H1 (cell line): ENCODE data around the gene TADA3. TPM values are rescaled to one million over a fixed set of nuclear protein-coding genes. Genes with fewer than 3 reads are reported as not detected.

Source experiments
- CTCF ChIA-PET: fragments of 300-600 bp; sonication (Branson Sonifier 250); formaldehyde crosslinking; loops from one replicate; lab custom pipeline; 2021; ENCODE audit not compliant: partially characterized antibody; lab: Charles Lee
- POLR2A ChIA-PET: fragments of 300-600 bp; sonication (Branson Sonifier 250); formaldehyde crosslinking; loops from one replicate; lab custom pipeline; 2021; ENCODE audit warnings: inconsistent platforms; ENCODE audit not compliant: partially characterized antibody; lab: Charles Lee
- DNase-seq, 2 experiments: peaks; one replicate each; pipeline versions ENCODE4 v3.0.0 to v3.0.0-alpha.2; 2010 to 2022; ENCODE audit warnings: low spot score in 2 of 2, low read depth in 1 of 2, mixed read lengths in 1 of 2
- FAIRE-seq: peaks from 2 replicates; lab custom pipeline; 2011; peaks lifted over from hg19 to GRCh38; lab: Jason Lieb, UNC
- H2AFZ ChIP-seq: 2 replicates; pipeline ENCODE4 v1.8.1; 2012; ENCODE audit warnings: low read length, inconsistent platforms
- H2AK5ac ChIP-seq: 2 replicates; pipeline ENCODE4 v1.6.1; 2013; ENCODE audit warnings: low read depth, low read length
- H2BK120ac ChIP-seq: replicated peaks from 2 replicates; pipeline ENCODE3; 2013; ENCODE audit warnings: low read depth, low read length, inconsistent platforms
- H2BK12ac ChIP-seq: 2 replicates; pipeline ENCODE4 v1.6.1; 2013; ENCODE audit warnings: low read depth, low read length
- H2BK15ac ChIP-seq: 2 replicates; pipeline ENCODE4 v1.6.1; 2013; ENCODE audit warnings: low read length
- H2BK20ac ChIP-seq: 2 replicates; pipeline ENCODE4 v1.6.1; 2013; ENCODE audit warnings: low read length
- H2BK5ac ChIP-seq: 2 replicates; pipeline ENCODE4 v1.6.1; 2013; ENCODE audit warnings: low read depth, low read length
- H3K14ac ChIP-seq: 2 replicates; pipeline ENCODE4 v1.6.1; 2013; ENCODE audit warnings: inconsistent platforms; ENCODE audit not compliant: insufficient read length
- H3K18ac ChIP-seq: 2 replicates; pipeline ENCODE4 v1.6.1; 2013; ENCODE audit warnings: low read length; ENCODE audit errors: extremely low read depth
- H3K23ac ChIP-seq: 2 replicates; pipeline ENCODE4 v1.6.1; 2013; ENCODE audit warnings: inconsistent platforms; ENCODE audit not compliant: insufficient read length
- H3K23me2 ChIP-seq: 2 replicates; pipeline ENCODE4 v1.6.1; 2013; ENCODE audit warnings: low read depth, low read length
- H3K27ac ChIP-seq: 2 replicates; pipeline ENCODE4 v1.6.1; 2011; ENCODE audit warnings: low read depth, low read length, inconsistent platforms
- H3K27me3 ChIP-seq, 4 experiments: replicated peaks in 1 of 4; 1 replicate in 1 of 4; 2 replicates in 3 of 4; pipeline versions ENCODE4 v1.6.1 to v1.8.1; 2011 to 2013; ENCODE audit warnings: low read length in 3 of 4, mild to moderate bottlenecking in 3 of 4, inconsistent platforms in 2 of 4, mixed read lengths in 2 of 4, moderate library complexity in 1 of 4; ENCODE audit not compliant: control insufficient read depth in 3 of 4, insufficient read depth in 3 of 4; ENCODE audit errors: extremely low read depth in 1 of 4
- H3K36me3 ChIP-seq, 4 experiments: 2 replicates each; pipeline versions ENCODE4 v1.6.1 to v1.8.1; 2011 to 2013; ENCODE audit warnings: mild to moderate bottlenecking in 4 of 4, low read length in 3 of 4, moderate library complexity in 2 of 4, control low read depth in 1 of 4, inconsistent platforms in 1 of 4; ENCODE audit not compliant: insufficient read depth in 4 of 4, control insufficient read depth in 2 of 4
- H3K4ac ChIP-seq: replicated peaks from 2 replicates; pipeline ENCODE3; 2013; ENCODE audit warnings: low read length, low read depth, mixed read lengths, inconsistent platforms; ENCODE audit not compliant: insufficient read length
- H3K4me1 ChIP-seq, 4 experiments: replicated peaks in 1 of 4; 1 replicate in 1 of 4; 2 replicates in 3 of 4; pipeline versions ENCODE4 v1.6.1 to v1.8.1; 2011 to 2013; ENCODE audit warnings: low read length in 3 of 4, inconsistent platforms in 2 of 4, mixed read lengths in 1 of 4; ENCODE audit not compliant: insufficient read depth in 4 of 4, control insufficient read depth in 3 of 4
- H3K4me2 ChIP-seq, 2 experiments: 2 replicates each; pipeline versions ENCODE4 v1.6.1 to v1.8.1; 2011 to 2013; ENCODE audit warnings: low read depth in 2 of 2, low read length in 2 of 2, control low read depth in 1 of 2, inconsistent platforms in 1 of 2, mild to moderate bottlenecking in 1 of 2; ENCODE audit not compliant: insufficient read depth in 1 of 2
- H3K4me3 ChIP-seq, 4 experiments: fragments of 200-600, 300-600 bp in 1 of 4; sonication (generic), shearing (Covaris generic), sonication (Bioruptor Twin) in 1 of 4; 2 replicates each; pipeline versions ENCODE4 v1.5.1 to v1.8.1; 2011 to 2016; ENCODE audit warnings: low read length in 4 of 4, low read depth in 3 of 4, control low read depth in 2 of 4, inconsistent platforms in 2 of 4, mild to moderate bottlenecking in 2 of 4, mixed read lengths in 1 of 4, moderate library complexity in 1 of 4; ENCODE audit not compliant: insufficient read depth in 2 of 4; ENCODE audit errors: extremely low read depth in 1 of 4
- H3K56ac ChIP-seq: replicated peaks from 2 replicates; pipeline ENCODE3; 2013; ENCODE audit warnings: low read depth, mild to moderate bottlenecking, mixed read lengths, low read length, inconsistent platforms; ENCODE audit not compliant: insufficient read length
- H3K79me1 ChIP-seq: 2 replicates; pipeline ENCODE4 v1.6.1; 2013; ENCODE audit warnings: low read depth, low read length, control low read depth
- H3K79me2 ChIP-seq, 2 experiments: 2 replicates each; pipeline versions ENCODE4 v1.6.1 to v1.8.1; 2012 to 2013; ENCODE audit warnings: low read length in 2 of 2, mild to moderate bottlenecking in 2 of 2, inconsistent platforms in 1 of 2; ENCODE audit not compliant: insufficient read depth in 2 of 2, control insufficient read depth in 1 of 2
- H3K9ac ChIP-seq, 4 experiments: replicated peaks in 1 of 4; 1 replicate in 1 of 4; 2 replicates in 3 of 4; pipeline versions ENCODE4 v1.6.1 to v1.8.1; 2011 to 2013; ENCODE audit warnings: low read depth in 3 of 4, low read length in 3 of 4, control low read depth in 2 of 4, mild to moderate bottlenecking in 2 of 4, moderate library complexity in 2 of 4, inconsistent platforms in 1 of 4; ENCODE audit errors: extremely low read depth in 1 of 4
- H3K9me3 ChIP-seq, 2 experiments: 2 replicates each; pipeline versions ENCODE4 v1.6.1 to v1.8.1; 2012 to 2013; ENCODE audit warnings: mild to moderate bottlenecking in 2 of 2, moderate library complexity in 2 of 2, control low read depth in 1 of 2, inconsistent platforms in 1 of 2, low read depth in 1 of 2, low read length in 1 of 2, mixed read lengths in 1 of 2; ENCODE audit not compliant: insufficient read depth in 2 of 2
- H4K20me1 ChIP-seq, 2 experiments: replicated peaks in 1 of 2; 2 replicates each; pipeline versions ENCODE3 to v1.8.1; 2011 to 2013; ENCODE audit warnings: inconsistent platforms in 2 of 2, low read length in 2 of 2, mild to moderate bottlenecking in 1 of 2; ENCODE audit not compliant: insufficient read depth in 2 of 2, control insufficient read depth in 1 of 2
- H4K5ac ChIP-seq: 2 replicates; pipeline ENCODE4 v1.6.1; 2013; ENCODE audit warnings: low read length, low read depth, mixed read lengths, inconsistent platforms; ENCODE audit not compliant: insufficient read length
- H4K8ac ChIP-seq: 2 replicates; pipeline ENCODE4 v1.8.0; 2013; ENCODE audit warnings: mild to moderate bottlenecking, moderate library complexity, low read length, inconsistent platforms; ENCODE audit not compliant: insufficient read depth; ENCODE audit errors: extremely low read depth
- H4K91ac ChIP-seq: replicated peaks from 2 replicates; pipeline ENCODE3; 2013; ENCODE audit warnings: low read length, mixed read lengths, inconsistent platforms; ENCODE audit not compliant: insufficient read length
- ASH2L ChIP-seq: fragments of 200-600, 300-600 bp; sonication (generic); IDR thresholded peaks from one replicate; pipeline ENCODE4 v1.7.1; 2017; ENCODE audit warnings: low read length
- CTBP2 ChIP-seq: IDR thresholded peaks from 2 replicates; pipeline ENCODE4 v1.7.0; 2011; ENCODE audit warnings: borderline replicate concordance, mild to moderate bottlenecking, moderate library complexity, mixed read lengths, low read length; ENCODE audit not compliant: insufficient read depth, insufficient read length
- GTF2F1 ChIP-seq: IDR thresholded peaks from 2 replicates; pipeline ENCODE4 v1.6.1; 2012; ENCODE audit warnings: low read depth, low read length, improper control_type of control experiment, borderline replicate concordance
- POLR2AphosphoS5 ChIP-seq: IDR thresholded peaks from 2 replicates; pipeline ENCODE4 v1.6.1; 2011; ENCODE audit warnings: low read depth, low read length
- RNF2 ChIP-seq: fragments of 200-900, 300-1000 bp; sonication (generic); IDR thresholded peaks from 2 replicates; pipeline ENCODE4 v1.7.1; 2016; ENCODE audit warnings: borderline replicate concordance, low read depth, mild to moderate bottlenecking, antibody characterized with exemption, low read length; ENCODE audit not compliant: poor library complexity, severe bottlenecking; ENCODE audit errors: missing control alignments
- RXRA ChIP-seq: IDR thresholded peaks from 2 replicates; pipeline ENCODE4 v1.6.1; 2011; ENCODE audit warnings: low read depth, mild to moderate bottlenecking, low read length, moderate library complexity; ENCODE audit not compliant: insufficient read depth
- SIRT6 ChIP-seq: IDR thresholded peaks from one replicate; pipeline ENCODE4 v1.7.1; 2012; ENCODE audit warnings: low read length, inconsistent platforms
- SIX5 ChIP-seq: IDR thresholded peaks from 2 replicates; pipeline ENCODE4 v1.6.1; 2011; ENCODE audit warnings: mild to moderate bottlenecking, low read depth, low read length
- SUZ12 ChIP-seq: fragments of 200-600 bp; sonication (generic); IDR thresholded peaks from 2 replicates; pipeline ENCODE4 v1.6.1; 2012; ENCODE audit warnings: mild to moderate bottlenecking, inconsistent platforms, low read length, moderate library complexity, mixed read lengths
- WGBS, 2 experiments: shearing (Covaris generic) in 1 of 2; methylation state at CpG; one replicate each; pipeline versions ENCODE4 v1.1.6 to v1.1.7; 2013 to 2015; ENCODE audit warnings: low lambda C conversion rate in 2 of 2, mixed read lengths in 2 of 2, inconsistent platforms in 1 of 2, low coverage in 1 of 2, missing lambda C conversion rate in 1 of 2; ENCODE audit not compliant: insufficient replicate concordance in 2 of 2, insufficient coverage in 1 of 2, insufficient read length in 1 of 2; ENCODE audit errors: extremely low coverage in 1 of 2, missing lambda C conversion rate in 1 of 2; 5-methylcytosine and 5-hydroxymethylcytosine counted together
- polyA plus RNA-seq, 7 experiments: library from polyadenylated mRNA; depleted of rRNA in 3 of 7; stranded (reverse) in 5 of 7; unstranded in 2 of 7; fragments of >200 nt in 5 of 7; fragments of 200-250 nt in 2 of 7; gene quantifications; 1 replicate in 5 of 7; 2 replicates in 1 of 7; 4 replicates in 1 of 7; pipeline versions ENCODE4 v1.2.1 to v1.2.3, GENCODE V29; 2011 to 2013; ENCODE audit warnings: missing spikeins in 2 of 7, mixed read lengths in 2 of 7
- total RNA-seq: library from RNA; stranded (reverse); fragmentation: NEBNext Ultra II Directional; extraction: Animal tissue kit (Norgen Biotek cat#: 25700); gene quantifications from 2 replicates; pipeline ENCODE4 v1.2.1, GENCODE V29; 2021
- TF ChIP-seq, protein P1 (sequence below), 3 experiments: IDR thresholded peaks; 1 replicate in 2 of 3; 2 replicates in 1 of 3; pipeline versions ENCODE4 v1.5.1 to v1.6.1; 2011; ENCODE audit warnings: low read length in 3 of 3, mild to moderate bottlenecking in 3 of 3, inconsistent platforms in 2 of 3, low read depth in 1 of 3, moderate library complexity in 1 of 3; ENCODE audit not compliant: insufficient read depth in 1 of 3; ENCODE audit errors: control extremely low read depth in 1 of 3

TADA3 gene
- total and polyA plus RNA-seq, 2 of the 8 experiments (the other 6 are each of a cell fraction or from before 2014, with no cell fraction given) = 43.4 to 50.3 TPM

DNA sequence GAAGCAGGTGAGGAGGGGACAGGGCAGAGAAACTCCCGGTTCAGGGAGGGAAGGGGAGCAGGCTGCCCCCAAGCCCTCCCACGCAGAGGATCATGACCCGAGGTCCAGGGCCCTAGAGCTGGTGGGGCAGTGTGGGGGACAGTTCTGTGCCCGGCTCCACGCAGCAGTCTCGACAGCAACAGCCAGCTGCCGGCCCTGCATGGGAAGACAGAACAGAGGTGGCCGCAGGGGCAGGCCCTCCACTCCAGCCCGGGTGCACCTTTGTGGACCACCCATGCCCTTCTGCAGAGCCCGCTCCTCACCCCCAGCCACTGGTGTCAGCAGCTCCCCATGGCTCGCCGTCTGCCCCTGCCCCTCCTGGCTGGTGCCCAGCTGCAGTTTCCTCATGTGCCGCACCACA lies 34.8 kb downstream of the TADA3 start:
- Histone ChIP-seq H3K23ac (no peak overlapping the region), H3K56ac (no peak overlapping the region), H2AK5ac (no peak overlapping the region), H3K23me2 (no peaks in the 10 kb centered on the region), H3K4me2 (no peak overlapping the region), H4K20me1 (peaks cover 0 to 10% of the 10 kb centered on the region in 2 experiments), H3K9ac (no peak overlapping the region), H3K14ac (no peak overlapping the region), H4K91ac (no peak overlapping the region), H2BK12ac (no peak overlapping the region), H3K27me3 (no peaks in the 10 kb centered on the region; a peak in 1 of 7 replicates), H3K36me3 (peaks cover 3 to 38% (median 18%) of the 10 kb centered on the region in 4 experiments; a peak in 7 of 8 replicates), H2BK120ac (no peak overlapping the region), H3K4me3 (no peak overlapping the region), H3K27ac (no peak overlapping the region), H3K4me1 (no peaks in the 10 kb centered on the region), H2BK15ac (no peak overlapping the region), H2BK20ac (no peak overlapping the region), H3K79me2 (no peaks in the 10 kb centered on the region), H2BK5ac (no peak overlapping the region), H3K79me1 (no peaks in the 10 kb centered on the region), H3K18ac (no peak overlapping the region), H4K5ac (no peak overlapping the region), H3K4ac (no peak overlapping the region), H2AFZ (no peak overlapping the region), H4K8ac (no peak overlapping the region), H3K9me3 (no peaks in the 10 kb centered on the region)
- POLR2A ChIA-PET = interaction anchor here (0.5 to 0.6 kb wide), 2 partner anchors 8 to 57 kb away, joined by 4 read pairs; no protein-coding TSS in a partner anchor
- DNase-seq (no peak), FAIRE-seq (no peak)
- CTCF ChIA-PET = no interaction called here
- TF ChIP-seq, protein P1, sequence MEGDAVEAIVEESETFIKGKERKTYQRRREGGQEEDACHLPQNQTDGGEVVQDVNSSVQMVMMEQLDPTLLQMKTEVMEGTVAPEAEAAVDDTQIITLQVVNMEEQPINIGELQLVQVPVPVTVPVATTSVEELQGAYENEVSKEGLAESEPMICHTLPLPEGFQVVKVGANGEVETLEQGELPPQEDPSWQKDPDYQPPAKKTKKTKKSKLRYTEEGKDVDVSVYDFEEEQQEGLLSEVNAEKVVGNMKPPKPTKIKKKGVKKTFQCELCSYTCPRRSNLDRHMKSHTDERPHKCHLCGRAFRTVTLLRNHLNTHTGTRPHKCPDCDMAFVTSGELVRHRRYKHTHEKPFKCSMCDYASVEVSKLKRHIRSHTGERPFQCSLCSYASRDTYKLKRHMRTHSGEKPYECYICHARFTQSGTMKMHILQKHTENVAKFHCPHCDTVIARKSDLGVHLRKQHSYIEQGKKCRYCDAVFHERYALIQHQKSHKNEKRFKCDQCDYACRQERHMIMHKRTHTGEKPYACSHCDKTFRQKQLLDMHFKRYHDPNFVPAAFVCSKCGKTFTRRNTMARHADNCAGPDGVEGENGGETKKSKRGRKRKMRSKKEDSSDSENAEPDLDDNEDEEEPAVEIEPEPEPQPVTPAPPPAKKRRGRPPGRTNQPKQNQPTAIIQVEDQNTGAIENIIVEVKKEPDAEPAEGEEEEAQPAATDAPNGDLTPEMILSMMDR (IDR thresholded peaks at IDR 0.05; ENCODE audit: control extremely low read depth in 1 of 3, insufficient read depth in 1 of 3, low read depth in 1 of 3, low read length in 3 of 3) = no peak
- no peak for TF ChIP-seq ASH2L
- TF ChIP-seq RXRA = no peak
- TF ChIP-seq SUZ12 = no peak
- TF ChIP-seq SIX5 = no peak
- no peak for TF ChIP-seq SIRT6
- no peak for TF ChIP-seq POLR2AphosphoS5
- no peak for TF ChIP-seq CTBP2
- TF ChIP-seq RNF2 = no peak
- TF ChIP-seq GTF2F1 = no peak
- 92% methylated on average over 13 of the region's 13 CpGs; no CpG with 5 or more reads in 1 of the 2 experiments for WGBS, 2 experiments
